ENCODE results near the gene HIPK3. TPM values are rescaled to one million over a fixed set of nuclear protein-coding genes. Genes with fewer than 3 reads are reported as not detected.
A peak's percentile ranks its signal among the peaks of the same experiment; 100 is the strongest.

The HIPK3 gene
- total RNA-seq, 1 experiment from 2014 or later, result 68.5 TPM

- Mint-ChIP-seq H3K4me1 (ENCODE audit: low read depth, unreplicated experiment) (peaks cover 18% of the 10 kb centered on the region), H3K27ac (ENCODE audit: unreplicated experiment) (no peak overlapping the region), H3K36me3 (ENCODE audit: insufficient read depth, unreplicated experiment) (no peaks in the 10 kb centered on the region), H3K27me3 (ENCODE audit: insufficient read depth, unreplicated experiment) (no peaks in the 10 kb centered on the region), H3K9me3 (ENCODE audit: unreplicated experiment) (no peaks in the 10 kb centered on the region), H3K4me3 (ENCODE audit: unreplicated experiment) (no peak overlapping the region)
- CTCF ChIA-PET, result no interaction called here
- POLR2A ChIA-PET, result no interaction called here
- no peaks in the 10 kb centered on the region for H3K36me3 ChIP-seq (ENCODE audit: control insufficient read depth, insufficient read depth, low read length)
- intact Hi-C loops (cut with micrococcal nuclease; ENCODE audit: unreplicated experiment), result loop anchor here (10.0 kb wide), 1 partner anchor 241 kb away; no protein-coding TSS in a partner anchor
- no TSS peak for BruUV-seq (replicated peaks)
- H3K9me3 ChIP-seq, result no peaks in the 10 kb centered on the region
- DNase-seq, result no peak
- TF ChIP-seq CTCF (IDR thresholded peaks at IDR 0.05; ENCODE audit: insufficient read depth in 1 of 2, low read depth in 1 of 2, low read length in 1 of 2, severe bottlenecking in 1 of 2, unreplicated experiment in 1 of 2), result no peak
- no peak overlapping the region for H3K4me3 ChIP-seq (ENCODE audit: low read depth, low read length)
- H3K27me3 ChIP-seq (replicated peaks; ENCODE audit: control insufficient read depth, insufficient read depth, low read length), result no peaks in the 10 kb centered on the region
- peaks cover 26% of the 10 kb centered on the region for H3K4me1 ChIP-seq
These were observed 68.3 kb downstream of the HIPK3 start for GRCh38 chr11:33325451-33325850.

- Histone ChIP-seq H3K9me3 (no peaks in the 10 kb centered on the region), H3K27me3 (replicated peaks; ENCODE audit: control insufficient read depth, insufficient read depth, low read length) (no peaks in the 10 kb centered on the region), H3K4me1 (peaks cover under 1% of the 10 kb centered on the region), H3K36me3 (ENCODE audit: control insufficient read depth, insufficient read depth, low read length) (no peaks in the 10 kb centered on the region; the same call in 1 of the 2 replicates), H3K4me3 (ENCODE audit: low read depth, low read length) (no peak overlapping the region)
- no TSS peak for BruUV-seq (replicated peaks)
- Mint-ChIP-seq H3K27me3 (ENCODE audit: insufficient read depth, unreplicated experiment) (no peaks in the 10 kb centered on the region), H3K27ac (ENCODE audit: unreplicated experiment) (no peak overlapping the region), H3K9me3 (ENCODE audit: unreplicated experiment) (no peaks in the 10 kb centered on the region), H3K36me3 (ENCODE audit: insufficient read depth, unreplicated experiment) (peaks cover 8% of the 10 kb centered on the region), H3K4me1 (ENCODE audit: low read depth, unreplicated experiment) (peaks cover 13% of the 10 kb centered on the region), H3K4me3 (ENCODE audit: unreplicated experiment) (no peak overlapping the region)
- CTCF ChIA-PET, result interaction anchor here (0.6 to 1.9 kb wide), 2 partner anchors 164 to 283 kb away, joined by 3 to 7 read pairs; no protein-coding TSS in a partner anchor
- intact Hi-C loops (cut with micrococcal nuclease; ENCODE audit: unreplicated experiment), result loop anchor here (1.0 to 10.0 kb wide), 3 partner anchors 164 to 369 kb away; no protein-coding TSS in a partner anchor
- peak; percentile 51 to 71 for DNase-seq
- TF ChIP-seq CTCF (IDR thresholded peaks at IDR 0.05; ENCODE audit: insufficient read depth in 1 of 2, low read depth in 1 of 2, low read length in 1 of 2, severe bottlenecking in 1 of 2, unreplicated experiment in 1 of 2), result peak; percentile 71 to 78
- POLR2A ChIA-PET, result no interaction called here
These were observed 72.6 kb downstream of the HIPK3 start for GRCh38 chr11:33329705-33330329.

- no peak for TF ChIP-seq CTCF (IDR thresholded peaks at IDR 0.05; ENCODE audit: insufficient read depth in 1 of 2, low read depth in 1 of 2, low read length in 1 of 2, severe bottlenecking in 1 of 2, unreplicated experiment in 1 of 2)
- no peaks in the 10 kb centered on the region for H3K9me3 ChIP-seq
- ChIA-PET POLR2A (no interaction called here), CTCF (no interaction called here)
- no peak overlapping the region for H3K27ac Mint-ChIP-seq (ENCODE audit: unreplicated experiment)
- H3K27me3 ChIP-seq (replicated peaks; ENCODE audit: control insufficient read depth, insufficient read depth, low read length), result no peaks in the 10 kb centered on the region
- H3K27me3 Mint-ChIP-seq (ENCODE audit: insufficient read depth, unreplicated experiment), result no peaks in the 10 kb centered on the region
- no peak overlapping the region for H3K4me3 ChIP-seq (ENCODE audit: low read depth, low read length)
- peaks cover 6% of the 10 kb centered on the region for H3K4me1 Mint-ChIP-seq (ENCODE audit: low read depth, unreplicated experiment)
- intact Hi-C loops (cut with micrococcal nuclease; ENCODE audit: unreplicated experiment), result no loop called here
- no peaks in the 10 kb centered on the region for H3K9me3 Mint-ChIP-seq (ENCODE audit: unreplicated experiment)
- BruUV-seq (replicated peaks), result no TSS peak
- DNase-seq, result no peak
- H3K36me3 Mint-ChIP-seq (ENCODE audit: insufficient read depth, unreplicated experiment), result peaks cover 13% of the 10 kb centered on the region
- H3K4me1 ChIP-seq, result no peaks in the 10 kb centered on the region
- no peaks in the 10 kb centered on the region; the same call in 1 of the 2 replicates for H3K36me3 ChIP-seq (ENCODE audit: control insufficient read depth, insufficient read depth, low read length)
- H3K4me3 Mint-ChIP-seq (ENCODE audit: unreplicated experiment), result no peak overlapping the region
These were observed 76.6 kb downstream of the HIPK3 start for GRCh38 chr11:33333816-33334215.

Measured in Caco-2 (cell line).